Astrocyte (in vitro differentiated cells and primary cell): ENCODE measurements around the gene VEGFA.

ENCODE experiments used
- EZH2 ChIP-seq: IDR thresholded peaks from 2 replicates; pipeline ENCODE4 v1.6.1; 2012; ENCODE audit warnings: mild to moderate bottlenecking, low read length, inconsistent platforms; ENCODE audit not compliant: insufficient read depth
- TF ChIP-seq, protein P1 (sequence below): IDR thresholded peaks from 2 replicates; pipeline ENCODE4 v1.5.1; 2011; ENCODE audit warnings: low read depth, mild to moderate bottlenecking, inconsistent platforms, low read length, moderate library complexity; ENCODE audit not compliant: insufficient read depth

- TF ChIP-seq, protein P1, sequence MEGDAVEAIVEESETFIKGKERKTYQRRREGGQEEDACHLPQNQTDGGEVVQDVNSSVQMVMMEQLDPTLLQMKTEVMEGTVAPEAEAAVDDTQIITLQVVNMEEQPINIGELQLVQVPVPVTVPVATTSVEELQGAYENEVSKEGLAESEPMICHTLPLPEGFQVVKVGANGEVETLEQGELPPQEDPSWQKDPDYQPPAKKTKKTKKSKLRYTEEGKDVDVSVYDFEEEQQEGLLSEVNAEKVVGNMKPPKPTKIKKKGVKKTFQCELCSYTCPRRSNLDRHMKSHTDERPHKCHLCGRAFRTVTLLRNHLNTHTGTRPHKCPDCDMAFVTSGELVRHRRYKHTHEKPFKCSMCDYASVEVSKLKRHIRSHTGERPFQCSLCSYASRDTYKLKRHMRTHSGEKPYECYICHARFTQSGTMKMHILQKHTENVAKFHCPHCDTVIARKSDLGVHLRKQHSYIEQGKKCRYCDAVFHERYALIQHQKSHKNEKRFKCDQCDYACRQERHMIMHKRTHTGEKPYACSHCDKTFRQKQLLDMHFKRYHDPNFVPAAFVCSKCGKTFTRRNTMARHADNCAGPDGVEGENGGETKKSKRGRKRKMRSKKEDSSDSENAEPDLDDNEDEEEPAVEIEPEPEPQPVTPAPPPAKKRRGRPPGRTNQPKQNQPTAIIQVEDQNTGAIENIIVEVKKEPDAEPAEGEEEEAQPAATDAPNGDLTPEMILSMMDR, result no peak
- TF ChIP-seq EZH2, result no peak
Observed at GRCh38 chr6:43806758-43807227, 36.8 kb downstream of the VEGFA start.
